ENCODE results near the gene SPPL2C. TPM values are rescaled to one million over a fixed set of nuclear protein-coding genes. Genes with fewer than 3 reads are reported as not detected.

The SPPL2C gene
- total RNA-seq, 1 experiment from 2014 or later: not detected

GRCh38 chr17:45876539-45876938 lies 31.9 kb downstream of the SPPL2C start:
- CTCF ChIA-PET: interaction anchor here (1.2 to 1.5 kb wide), 2 partner anchors 18 to 92 kb away, joined by 3 to 4 read pairs; partner anchors contain the start of genes CRHR1 and MAPT
- H3K36me3 Mint-ChIP-seq: no peaks in the 10 kb centered on the region
- POLR2A ChIA-PET: no interaction called here
- peaks cover 2% of the 10 kb centered on the region for H3K4me1 Mint-ChIP-seq
- peaks cover 6% of the 10 kb centered on the region; the same call in 1 of the 2 replicates for H3K9me3 Mint-ChIP-seq
- ATAC-seq (no peak), DNase-seq (ENCODE audit: low spot score) (no peak)
- no peak overlapping the region for H3K4me3 Mint-ChIP-seq
- peaks cover 19% of the 10 kb centered on the region for H3K27me3 Mint-ChIP-seq (ENCODE audit: low read depth)
- no peak overlapping the region for H3K27ac Mint-ChIP-seq
- TF ChIP-seq ATF1 (CRISPR knock-in tag; IDR thresholded peaks at IDR 0.05) (no peak), USF1 (CRISPR knock-in tag; IDR thresholded peaks at IDR 0.05) (no peak), AR (CRISPR knock-in tag; IDR thresholded peaks at IDR 0.05) (no peak), ZNF416 (CRISPR knock-in tag; IDR thresholded peaks at IDR 0.05) (no peak), NFYB (CRISPR knock-in tag; conservative IDR thresholded peaks at IDR 0.05; ENCODE audit: low read depth) (no peak), TP53 (CRISPR knock-in tag; IDR thresholded peaks at IDR 0.05) (no peak), JUN (CRISPR knock-in tag; IDR thresholded peaks at IDR 0.05) (no peak), SP1 (CRISPR knock-in tag; conservative IDR thresholded peaks at IDR 0.05) (no peak), SMAD3 (CRISPR knock-in tag; IDR thresholded peaks at IDR 0.05; ENCODE audit: borderline replicate concordance) (no peak), CTCF (IDR thresholded peaks at IDR 0.05) (no peak), AFF4 (CRISPR knock-in tag; IDR thresholded peaks at IDR 0.05; ENCODE audit: borderline replicate concordance) (no peak), ZNF317 (CRISPR knock-in tag; IDR thresholded peaks at IDR 0.05; ENCODE audit: borderline replicate concordance, low read depth) (no peak), ATF2 (CRISPR knock-in tag; IDR thresholded peaks at IDR 0.05; ENCODE audit: borderline replicate concordance, low read depth) (no peak), PRDM15 (CRISPR knock-in tag; IDR thresholded peaks at IDR 0.05) (no peak), TEAD1 (CRISPR knock-in tag; IDR thresholded peaks at IDR 0.05) (no peak)
